Muscle layer of colon (tissue), 2 donors: Measurements from ENCODE around the gene ASPHD1.
"Not testable (repeated sequence)": the region's sequence is repeated elsewhere in the genome, so short reads cannot be mapped to it uniquely, and the experiment has no call there.

ENCODE experiments used
- H3K27ac ChIP-seq: one replicate; pipeline ENCODE4 v1.7.0; 2013; ENCODE audit warnings: low read depth, mild to moderate bottlenecking, low read length, moderate library complexity
- H3K27me3 ChIP-seq, 2 donors: one replicate each; pipeline ENCODE4 v1.7.0; 2013; ENCODE audit warnings: low read length in 2 of 2, mild to moderate bottlenecking in 2 of 2; ENCODE audit not compliant: insufficient read depth in 2 of 2, control insufficient read depth in 1 of 2
- H3K36me3 ChIP-seq: one replicate; pipeline ENCODE4 v1.7.0; 2013; ENCODE audit warnings: mild to moderate bottlenecking, low read length; ENCODE audit not compliant: insufficient read depth
- H3K4me1 ChIP-seq: one replicate; pipeline ENCODE4 v1.7.0; 2013; ENCODE audit warnings: mild to moderate bottlenecking, low read length; ENCODE audit not compliant: insufficient read depth
- H3K4me3 ChIP-seq, 2 donors: one replicate each; pipeline ENCODE4 v1.7.0; 2013; ENCODE audit warnings: low read length in 2 of 2, low read depth in 1 of 2, mild to moderate bottlenecking in 1 of 2, moderate library complexity in 1 of 2
- H3K9ac ChIP-seq: one replicate; pipeline ENCODE4 v1.7.0; 2013; ENCODE audit warnings: low read length
- H3K9me3 ChIP-seq: one replicate; pipeline ENCODE4 v1.7.0; 2013; ENCODE audit warnings: mild to moderate bottlenecking, low read length
- donor health status: abdominal sarcoma.
- donor health status: Adenocarcinoma of cecum.

The ASPHD1 gene

GRCh38 chr16:29899516-29900101, 679 bp upstream of the ASPHD1 start, which contains the start of gene SEZ6L2:
TSS of gene SEZ6L2 (minus strand) at chr16:29899550. CDS start at chr16:29899019, 531 bp downstream.
- no peaks in the 10 kb centered on the region for H3K36me3 ChIP-seq
- H3K9me3 ChIP-seq = no peaks in the 10 kb centered on the region
- H3K4me1 ChIP-seq = peaks cover 4% of the 10 kb centered on the region
- peak within 1 kb of the TSS; percentile 38 to 41 for H3K4me3 ChIP-seq
- H3K9ac ChIP-seq = no peak within 1 kb of the TSS
- no peak within 1 kb of the TSS for H3K27ac ChIP-seq
- peaks cover 17 to 41% of the 10 kb centered on the region in 2 donors for H3K27me3 ChIP-seq

DNA sequence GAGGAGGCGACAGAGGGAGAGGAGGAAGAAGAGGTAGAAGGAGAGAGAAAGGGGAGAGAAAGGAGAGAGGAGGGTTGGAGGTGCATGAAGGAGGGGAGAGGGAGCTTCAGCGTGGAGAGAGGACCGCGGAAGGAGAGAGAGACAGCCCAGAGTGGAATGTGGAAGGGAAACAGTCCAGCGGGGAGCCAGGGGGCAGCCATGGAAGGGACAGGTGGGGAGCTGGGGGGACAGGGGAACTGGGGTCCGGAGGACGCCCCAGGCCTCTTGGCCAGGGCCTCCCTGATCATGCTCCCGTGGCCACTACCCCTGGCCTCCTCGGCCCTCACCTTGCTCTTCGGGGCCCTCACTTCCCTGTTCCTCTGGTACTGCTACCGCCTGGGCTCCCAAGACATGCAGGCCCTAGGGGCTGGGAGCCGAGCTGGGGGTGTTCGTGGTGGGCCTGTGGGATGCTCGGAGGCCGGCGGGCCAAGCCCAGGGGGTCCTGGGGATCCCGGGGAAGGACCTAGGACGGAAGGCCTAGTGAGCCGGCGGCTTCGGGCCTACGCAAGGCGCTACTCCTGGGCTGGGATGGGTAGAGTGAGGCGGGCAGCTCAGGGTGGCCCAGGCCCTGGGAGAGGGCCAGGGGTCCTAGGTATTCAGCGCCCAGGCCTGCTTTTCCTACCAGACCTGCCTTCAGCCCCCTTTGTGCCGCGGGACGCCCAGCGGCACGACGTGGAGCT, 759 bp downstream of the ASPHD1 start:
- Histone ChIP-seq H3K27ac (no peak overlapping the region), H3K9ac (no peak overlapping the region), H3K27me3 (peaks cover 17 to 41% of the 10 kb centered on the region in 2 donors)

DNA sequence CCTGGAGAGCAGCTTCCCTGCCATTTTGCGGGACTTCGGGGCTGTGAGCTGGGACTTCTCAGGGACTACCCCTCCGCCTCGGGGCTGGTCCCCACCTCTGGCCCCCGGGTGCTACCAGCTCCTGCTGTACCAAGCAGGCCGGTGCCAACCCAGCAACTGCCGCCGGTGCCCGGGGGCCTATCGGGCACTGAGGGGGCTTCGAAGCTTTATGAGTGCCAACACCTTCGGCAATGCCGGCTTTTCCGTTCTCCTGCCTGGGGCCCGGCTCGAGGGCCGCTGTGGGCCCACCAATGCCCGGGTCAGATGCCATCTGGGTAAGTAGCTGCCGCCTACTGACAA, 1.3 kb downstream of the ASPHD1 start:
- Histone ChIP-seq H3K9ac (no peak overlapping the region), H3K4me1 (peaks cover 4% of the 10 kb centered on the region), H3K4me3 (no peak overlapping the region), H3K9me3 (no peaks in the 10 kb centered on the region), H3K27me3 (peaks cover 17 to 39% of the 10 kb centered on the region in 2 donors), H3K27ac (no peak overlapping the region), H3K36me3 (no peaks in the 10 kb centered on the region)

More for the DNA sequence above, 759 bp downstream of the ASPHD1 start:
- Histone ChIP-seq H3K4me1 (peaks cover 4% of the 10 kb centered on the region), H3K4me3 (peak overlapping the region in 1 of 2 donors; percentile 38), H3K9me3 (no peaks in the 10 kb centered on the region), H3K36me3 (no peaks in the 10 kb centered on the region)

DNA sequence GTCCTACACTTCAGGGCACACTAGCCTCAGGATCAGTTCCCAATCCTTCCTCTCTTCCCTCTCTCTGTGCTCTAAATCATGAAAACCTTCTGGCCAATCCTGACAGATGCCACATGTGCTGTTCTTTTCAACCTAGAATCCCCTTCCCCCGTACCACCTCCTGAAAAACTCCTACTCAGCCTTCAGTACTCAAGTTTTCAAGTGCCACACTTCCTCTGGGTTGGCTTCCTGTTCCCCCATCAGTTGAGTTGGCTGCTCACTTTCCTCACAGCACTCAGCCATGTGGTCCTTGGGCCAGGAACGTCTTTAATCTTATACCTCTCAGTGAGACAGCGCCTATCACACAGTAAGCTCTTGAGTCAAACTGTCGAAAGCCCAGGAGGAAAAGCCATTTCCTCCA, 3.3 kb downstream of the ASPHD1 start:
- no peak overlapping the region for H3K9ac ChIP-seq
- H3K4me3 ChIP-seq = no peak overlapping the region
- H3K4me1 ChIP-seq = peaks cover 4% of the 10 kb centered on the region
- H3K27me3 ChIP-seq = peaks cover 3 to 19% of the 10 kb centered on the region in 2 donors
- no peak overlapping the region for H3K27ac ChIP-seq
- no peaks in the 10 kb centered on the region for H3K36me3 ChIP-seq
- H3K9me3 ChIP-seq = no peaks in the 10 kb centered on the region

GRCh38 chr16:29904947-29905346, 4.7 kb downstream of the ASPHD1 start:
- no peak overlapping the region for H3K27ac ChIP-seq
- no peaks in the 10 kb centered on the region for H3K4me1 ChIP-seq
- H3K9me3 ChIP-seq = no peaks in the 10 kb centered on the region
- no peaks in the 10 kb centered on the region for H3K36me3 ChIP-seq
- no peak overlapping the region for H3K9ac ChIP-seq
- H3K4me3 ChIP-seq = no peak overlapping the region
- peaks cover 0 to 8% of the 10 kb centered on the region in 2 donors for H3K27me3 ChIP-seq

GRCh38 chr16:29905668-29906067, 5.4 kb downstream of the ASPHD1 start:
- H3K36me3 ChIP-seq = no peaks in the 10 kb centered on the region
- H3K9me3 ChIP-seq = no peaks in the 10 kb centered on the region
- no peak overlapping the region for H3K9ac ChIP-seq
- no peaks in the 10 kb centered on the region for H3K4me1 ChIP-seq
- peaks cover 0 to 8% of the 10 kb centered on the region in 2 donors for H3K27me3 ChIP-seq
- H3K27ac ChIP-seq = no peak overlapping the region
- H3K4me3 ChIP-seq = no peak overlapping the region

GRCh38 chr16:29906520-29907244, 6.4 kb downstream of the ASPHD1 start:
- Histone ChIP-seq H3K27ac (no peak overlapping the region), H3K36me3 (no peaks in the 10 kb centered on the region), H3K4me1 (no peaks in the 10 kb centered on the region), H3K9me3 (no peaks in the 10 kb centered on the region), H3K27me3 (peaks cover 0 to under 1% of the 10 kb centered on the region in 2 donors), H3K9ac (no peak overlapping the region), H3K4me3 (no peak overlapping the region)

- Histone ChIP-seq H3K27me3 (no peaks in the 10 kb centered on the region), H3K4me1 (no peaks in the 10 kb centered on the region), H3K36me3 (no peaks in the 10 kb centered on the region), H3K9me3 (no peaks in the 10 kb centered on the region), H3K9ac (no peak overlapping the region), H3K4me3 (no peak overlapping the region), H3K27ac (no peak overlapping the region)
These were observed 7.7 kb downstream of the ASPHD1 start for GRCh38 chr16:29907973-29908372.

DNA sequence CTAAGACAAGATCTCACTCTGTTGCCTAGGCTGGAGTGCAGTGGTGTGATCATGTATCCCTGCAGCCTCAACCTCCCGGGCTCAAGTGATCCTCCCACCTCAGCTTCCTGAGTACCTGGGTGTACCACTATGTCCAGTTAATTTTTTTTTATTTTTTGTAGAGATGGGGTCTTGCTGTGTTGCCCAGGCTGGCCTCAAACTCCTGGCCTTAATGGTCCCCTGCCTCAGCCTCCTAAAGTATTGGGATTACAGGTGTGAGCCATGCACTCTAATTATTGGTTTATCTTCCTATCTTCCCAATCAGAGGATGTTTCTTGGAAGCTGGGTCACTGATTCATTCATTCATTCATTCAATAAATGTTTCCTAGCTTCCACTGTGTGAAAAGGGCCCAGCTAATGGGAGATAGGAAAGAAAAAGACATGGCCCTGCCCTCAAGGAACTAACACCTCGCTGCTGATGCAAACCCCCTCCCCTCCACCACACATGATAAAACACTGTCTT, 8.5 kb downstream of the ASPHD1 start:
- H3K4me3 ChIP-seq = no peak overlapping the region
- H3K27me3 ChIP-seq = no peaks in the 10 kb centered on the region
- H3K27ac ChIP-seq = no peak overlapping the region
- no peaks in the 10 kb centered on the region for H3K9me3 ChIP-seq
- H3K9ac ChIP-seq = no peak overlapping the region
- no peaks in the 10 kb centered on the region for H3K4me1 ChIP-seq
- no peaks in the 10 kb centered on the region for H3K36me3 ChIP-seq

GRCh38 chr16:29909391-29909790, 9.1 kb downstream of the ASPHD1 start:
- no peaks in the 10 kb centered on the region for H3K27me3 ChIP-seq
- no peaks in the 10 kb centered on the region for H3K9me3 ChIP-seq
- no peak overlapping the region for H3K4me3 ChIP-seq
- no peak overlapping the region for H3K27ac ChIP-seq
- no peak overlapping the region for H3K9ac ChIP-seq
- no peaks in the 10 kb centered on the region for H3K4me1 ChIP-seq
- no peaks in the 10 kb centered on the region for H3K36me3 ChIP-seq

- not testable (repeated sequence) for H3K27ac ChIP-seq, H3K9ac ChIP-seq, H3K4me1 ChIP-seq, H3K27me3 ChIP-seq, H3K9me3 ChIP-seq, H3K4me3 ChIP-seq, H3K36me3 ChIP-seq
These were observed 9.6 kb downstream of the ASPHD1 start for GRCh38 chr16:29909851-29910250.
